Measurements from ENCODE around the gene LMTK3.

Gene LMTK3

DNA sequence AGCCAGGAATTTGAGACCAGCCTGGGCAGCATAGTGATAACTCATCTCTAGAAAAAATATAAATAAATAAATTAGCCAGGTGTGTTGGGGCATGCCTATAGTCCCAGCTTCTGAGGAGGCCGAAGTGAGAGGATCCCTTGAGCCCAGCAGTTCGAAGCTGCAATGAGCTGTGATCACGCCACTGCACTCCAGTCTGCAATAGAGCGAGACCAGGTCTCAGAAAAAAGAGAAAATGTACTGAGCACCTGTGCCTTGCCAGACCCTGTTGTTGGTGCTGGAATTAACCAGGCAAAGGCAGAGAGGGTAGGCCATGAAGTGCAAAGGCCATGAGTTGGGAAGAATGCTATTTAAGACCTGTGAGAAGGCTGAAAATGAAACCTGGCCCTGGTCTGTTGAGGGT, 39.8 kb downstream of the LMTK3 start:
- DNase-seq (ENCODE audit: low spot score): no peak

GRCh38 chr19:48470856-48471255, 40.8 kb downstream of the LMTK3 start:
- no peak for DNase-seq (ENCODE audit: low spot score)

- DNase-seq (ENCODE audit: low spot score): no peak
These were observed 41.5 kb downstream of the LMTK3 start for GRCh38 chr19:48469934-48470680.

DNA sequence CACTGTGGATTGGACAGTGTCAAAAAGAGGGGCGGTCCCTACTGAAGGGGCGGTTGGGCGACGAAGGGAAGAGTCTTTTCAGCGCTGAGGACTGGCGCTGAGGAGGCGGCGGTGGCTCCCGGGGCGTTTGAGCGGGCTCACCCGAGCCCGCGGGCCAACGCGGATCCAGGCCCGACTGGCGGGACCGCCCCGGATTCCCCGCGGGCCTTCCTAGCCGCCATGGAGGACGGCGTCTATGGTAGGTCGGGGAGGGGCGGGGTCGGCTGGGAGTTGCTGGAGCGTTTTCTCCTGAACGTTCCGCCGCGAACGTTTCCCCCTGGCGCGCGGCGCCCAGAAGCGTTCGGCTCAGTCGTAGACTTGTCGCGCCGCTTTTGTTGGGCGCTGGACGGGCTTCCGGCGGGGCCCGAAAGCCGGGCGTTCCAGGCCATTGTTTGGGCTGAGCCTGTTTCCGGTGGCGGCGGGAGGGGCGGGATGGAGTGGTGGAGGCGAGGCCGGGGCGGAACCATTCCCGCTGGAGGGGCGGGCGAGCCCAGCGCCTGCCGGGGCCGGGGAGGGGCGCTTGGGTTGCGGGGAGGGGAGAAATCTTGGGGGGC, 42.2 kb downstream of the LMTK3 start, which contains the start of gene CYTH2:
Gene CYTH2 (plus strand): TSS at position 81 of the 593 bp plus-strand sequence. CDS start 139 bp downstream, at position 220.
- DNase-seq (ENCODE audit: low spot score): peak; percentile 84

DNA sequence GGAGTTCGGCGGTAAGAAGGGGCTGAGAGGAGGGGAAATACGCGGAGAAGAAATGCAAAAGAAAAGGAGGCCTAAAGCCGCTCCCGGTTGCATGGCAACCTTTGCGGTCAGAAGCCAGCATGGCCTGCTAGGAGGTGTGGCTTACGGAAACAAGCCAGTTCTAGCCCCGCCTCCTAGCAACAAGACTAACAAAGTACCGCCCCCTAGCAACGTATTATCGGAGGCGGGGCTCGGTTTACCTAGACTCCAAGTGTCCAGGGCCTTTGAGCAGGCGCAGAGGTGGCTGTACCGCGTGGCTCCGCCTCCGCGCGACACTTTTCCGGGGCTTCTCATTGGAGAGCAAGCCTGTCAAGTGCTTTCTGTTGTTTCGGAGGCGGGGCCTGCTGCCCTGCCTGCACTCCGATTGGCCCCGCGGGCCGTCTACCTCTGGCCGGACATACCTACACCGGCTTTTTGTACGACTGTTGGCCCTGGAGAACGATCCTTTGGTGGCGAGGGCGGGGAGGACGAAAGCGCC, 42.8 kb downstream of the LMTK3 start:
- DNase-seq (ENCODE audit: low spot score): peak; percentile 91

- no peak for DNase-seq (ENCODE audit: low spot score)
These were observed 44.9 kb downstream of the LMTK3 start for GRCh38 chr19:48466561-48467325.

DNA sequence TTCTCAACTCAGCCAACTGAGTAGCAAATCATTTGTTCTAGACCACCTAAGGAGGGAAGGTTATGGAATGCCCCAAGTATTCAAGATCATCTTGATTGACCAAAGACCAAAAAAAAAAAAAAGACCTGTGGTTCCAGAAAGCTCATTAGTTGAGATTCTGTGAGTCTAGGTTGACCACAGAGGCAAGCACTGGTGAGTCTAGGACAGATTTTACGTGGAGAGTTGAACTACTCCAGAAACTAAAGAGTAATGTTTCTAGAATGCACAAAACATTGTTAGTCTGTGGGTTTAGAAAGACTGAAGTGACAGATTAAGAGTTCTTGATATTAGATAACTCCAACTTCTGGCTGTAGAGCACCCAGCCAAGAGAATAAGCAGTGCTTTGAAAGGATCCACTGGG, 46.4 kb downstream of the LMTK3 start:
- no peak for DNase-seq (ENCODE audit: low spot score)

- peak; percentile 92 for DNase-seq (ENCODE audit: low spot score)
These were observed 49.5 kb downstream of the LMTK3 start for GRCh38 chr19:48461982-48462655.

- peak; percentile 14 for DNase-seq (ENCODE audit: low spot score)
These were observed 50.0 kb downstream of the LMTK3 start for GRCh38 chr19:48461651-48461981.

GRCh38 chr19:48458016-48458415, 53.6 kb downstream of the LMTK3 start:
- DNase-seq (ENCODE audit: low spot score): no peak

GRCh38 chr19:48456864-48457263, 54.8 kb downstream of the LMTK3 start:
- no peak for DNase-seq (ENCODE audit: low spot score)

DNA sequence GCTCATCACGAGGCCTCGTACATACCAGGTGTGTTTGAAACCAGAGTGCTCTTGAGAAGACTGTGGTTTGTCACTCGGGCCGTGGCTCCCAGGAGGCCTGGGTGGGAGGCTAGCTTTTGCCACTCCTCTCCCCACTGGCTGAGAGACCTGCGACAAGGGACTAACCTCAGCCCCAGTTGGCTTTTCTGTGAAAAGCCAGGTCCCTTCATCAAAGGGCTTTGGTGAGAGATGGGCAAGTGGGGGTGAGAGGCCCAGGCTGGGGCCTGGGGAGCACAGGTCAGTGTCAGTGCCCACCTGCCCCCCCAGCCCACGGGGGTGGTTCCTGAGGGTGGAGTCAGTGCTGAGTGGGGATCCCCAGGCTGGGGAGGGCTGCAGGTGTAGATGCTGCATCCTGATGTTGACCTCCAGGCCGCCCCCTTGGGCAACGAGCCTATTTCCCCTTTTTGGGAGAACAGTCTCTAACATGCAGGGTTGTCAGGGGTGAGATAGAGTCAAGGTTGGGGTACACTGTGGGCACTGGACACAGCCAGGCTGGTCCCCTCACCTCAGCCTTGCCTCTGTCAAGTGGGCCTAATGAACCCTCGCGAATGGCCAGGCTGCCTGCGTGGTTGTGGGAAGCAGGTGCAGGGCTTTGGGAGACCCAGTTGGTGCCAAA, 55.6 kb downstream of the LMTK3 start:
- no peak for DNase-seq (ENCODE audit: low spot score)

- no peak for DNase-seq (ENCODE audit: low spot score)
These were observed 56.3 kb downstream of the LMTK3 start, which contains the start of gene KCNJ14 for GRCh38 chr19:48455171-48455907. TSS of gene KCNJ14 (plus strand) at chr19:48455574. CDS start at chr19:48461725, 6,151 bp downstream.

- DNase-seq (ENCODE audit: low spot score): peak; percentile 23
These were observed 57.4 kb downstream of the LMTK3 start for GRCh38 chr19:48454150-48454730.

DNA sequence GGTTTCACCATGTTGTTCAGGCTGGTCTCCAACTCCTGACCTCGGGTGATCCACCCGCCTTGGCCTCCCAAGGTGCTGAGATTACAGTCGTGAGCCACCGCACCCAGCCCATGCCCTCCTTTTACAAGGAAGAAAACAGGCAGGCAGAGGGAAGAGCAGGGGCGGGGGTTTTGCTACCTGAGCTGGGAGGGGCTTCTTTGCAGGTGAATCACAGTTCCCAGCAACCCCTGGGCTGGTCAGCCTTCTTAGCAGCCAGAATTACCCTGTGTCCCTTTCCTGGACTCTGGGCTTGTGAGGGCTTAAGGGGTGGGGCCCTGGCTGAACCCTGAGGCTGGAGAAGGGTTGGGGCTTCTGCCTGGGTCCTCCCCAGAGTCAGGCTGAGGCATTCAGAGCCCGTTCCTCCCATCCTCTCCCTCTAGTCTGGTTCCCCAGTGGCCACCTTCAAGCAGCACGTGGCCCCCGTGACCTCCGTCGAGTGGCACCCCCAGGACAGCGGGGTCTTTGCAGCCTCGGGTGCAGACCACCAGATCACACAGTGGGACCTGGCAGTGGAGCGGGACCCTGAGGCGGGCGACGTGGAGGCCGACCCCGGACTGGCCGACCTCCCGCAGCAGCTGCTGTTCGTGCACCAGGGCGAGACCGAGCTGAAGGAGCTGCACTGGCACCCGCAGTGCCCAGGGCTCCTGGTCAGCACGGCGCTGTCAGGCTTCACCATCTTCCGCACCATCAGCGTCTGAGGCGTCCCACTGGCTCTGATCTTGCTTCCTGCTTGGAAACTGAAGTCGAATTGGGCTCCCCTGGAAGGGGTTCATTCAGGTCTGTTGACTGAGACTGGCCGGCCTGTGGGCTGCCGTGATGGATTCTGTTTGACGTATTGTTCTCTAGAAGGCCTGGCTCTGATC, 59.1 kb downstream of the LMTK3 start:
- DNase-seq (ENCODE audit: low spot score): no peak

DNA sequence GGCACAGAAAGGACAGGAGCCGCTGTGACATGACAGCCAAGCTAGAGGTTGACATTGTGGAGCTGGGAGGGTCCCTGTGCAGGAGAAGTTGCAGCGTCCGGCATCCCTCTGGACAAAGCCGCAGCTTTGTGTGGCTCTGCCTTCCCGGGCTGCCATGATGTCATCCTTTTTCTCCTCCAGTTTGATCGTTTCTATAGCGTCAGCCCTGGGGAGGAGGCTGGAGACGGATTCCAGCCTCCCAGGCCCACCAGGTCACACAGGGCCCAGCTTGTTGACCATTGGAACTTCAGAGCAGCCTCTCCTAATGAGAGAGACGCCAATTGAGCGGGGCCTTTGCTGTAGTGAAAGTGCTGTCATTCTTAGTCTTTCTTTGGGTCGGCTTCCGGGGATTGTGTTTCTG, 60.0 kb downstream of the LMTK3 start:
- no peak for DNase-seq (ENCODE audit: low spot score)

GRCh38 chr19:48450863-48451262, 60.8 kb downstream of the LMTK3 start:
- DNase-seq (ENCODE audit: low spot score): no peak

DNA sequence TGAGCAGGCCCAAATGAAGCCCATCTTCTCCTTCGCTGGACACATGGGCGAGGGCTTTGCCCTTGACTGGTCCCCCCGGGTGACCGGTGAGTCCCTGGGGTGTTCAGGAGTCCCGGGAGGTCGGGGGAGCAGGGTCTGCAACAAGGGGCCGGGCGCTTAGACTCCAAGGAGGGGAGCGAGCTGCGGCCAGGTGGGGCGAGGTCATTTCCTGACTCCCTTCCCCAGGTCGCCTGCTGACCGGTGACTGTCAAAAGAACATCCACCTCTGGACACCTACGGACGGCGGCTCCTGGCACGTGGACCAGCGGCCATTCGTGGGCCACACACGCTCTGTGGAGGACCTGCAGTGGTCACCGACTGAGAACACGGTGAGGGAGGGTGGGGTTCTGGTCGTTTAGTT, 61.2 kb downstream of the LMTK3 start:
- DNase-seq (ENCODE audit: low spot score): no peak

DNA sequence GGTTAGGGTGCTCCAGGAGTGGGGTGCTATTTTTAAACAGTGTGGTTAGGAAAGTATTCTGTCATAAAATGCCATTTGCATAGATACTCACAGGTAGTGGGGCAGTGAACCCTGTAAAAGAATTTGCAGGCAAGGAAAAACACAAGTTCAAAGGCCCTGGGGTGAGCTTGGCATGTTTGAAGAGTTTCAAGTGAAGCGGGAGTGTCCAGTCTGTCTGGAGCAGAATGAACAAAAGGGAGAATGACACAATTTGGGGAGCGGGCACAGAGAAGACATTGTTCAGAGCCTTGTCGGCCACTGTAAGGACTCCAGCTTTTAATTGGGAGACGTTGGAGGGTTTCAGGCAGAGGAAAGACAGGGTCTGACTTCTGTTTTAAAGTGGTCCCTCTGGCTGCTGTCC, 63.1 kb downstream of the LMTK3 start:
- DNase-seq (ENCODE audit: low spot score): no peak

DNA sequence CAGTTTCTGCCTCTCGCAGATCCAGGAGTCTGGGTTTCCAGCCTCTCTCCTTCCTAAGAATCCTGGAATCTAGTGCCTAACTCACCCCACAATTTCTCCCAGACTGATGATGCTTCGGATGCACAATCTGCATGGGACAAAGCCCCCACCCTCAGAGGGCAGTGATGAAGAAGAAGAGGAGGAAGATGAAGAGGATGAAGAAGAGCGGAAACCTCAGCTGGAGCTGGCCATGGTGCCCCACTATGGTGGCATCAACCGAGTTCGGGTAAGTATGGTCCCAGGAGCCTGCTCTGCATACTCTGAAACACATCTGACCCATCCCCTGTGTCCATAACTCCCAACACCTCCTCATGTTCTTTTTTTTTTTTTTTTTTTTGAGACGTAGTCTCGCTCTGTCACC, 65.1 kb downstream of the LMTK3 start:
- DNase-seq (ENCODE audit: low spot score): no peak
